Measurements from ENCODE around the gene ARID3C. TPM values are rescaled to one million over a fixed set of nuclear protein-coding genes. Genes with fewer than 3 reads are reported as not detected.

ARID3C gene
- total RNA-seq, 1 experiment from 2014 or later: 0.42 TPM

- H2AFZ ChIP-seq (ENCODE audit: low read depth, low read length, poor library complexity, severe bottlenecking): no peak overlapping the region
- H3K36me3 ChIP-seq (ENCODE audit: control insufficient read depth in 1 of 2, insufficient read depth in 2 of 2, low read length in 2 of 2): no peaks in the 10 kb centered on the region
- ChIA-PET CTCF (no interaction called here), RAD21 (ENCODE audit: low non-redundant PET in 1 of 2, low total read pairs in 2 of 2, uncharacterized antibody in 2 of 2, unreplicated experiment in 2 of 2) (no interaction called here), POLR2A (no interaction called here)
- intact Hi-C loops (cut with micrococcal nuclease): no loop called here
- H3K27ac ChIP-seq (ENCODE audit: low read depth, low read length): no peak overlapping the region
- H3K9ac ChIP-seq (ENCODE audit: low read length): no peak overlapping the region
- BruUV-seq (replicated peaks): no TSS peak
- DNase-seq (ENCODE audit: low read depth, low spot score): no peak
- H3K27me3 ChIP-seq (ENCODE audit: insufficient read depth, low read length): no peaks in the 10 kb centered on the region
- no peaks in the 10 kb centered on the region for H3K9me2 ChIP-seq (ENCODE audit: insufficient read depth)
- no peak for ATAC-seq
- no peak overlapping the region for H3K4me2 ChIP-seq (ENCODE audit: low read length)
- H3K4me1 ChIP-seq (ENCODE audit: control insufficient read depth in 1 of 2, insufficient read depth in 2 of 2, low read length in 2 of 2): peaks cover 19 to 37% of the 10 kb centered on the region in 2 experiments; a peak in 3 of 4 replicates
- no peak for TF ChIP-seq POLR2AphosphoS5 (IDR thresholded peaks at IDR 0.05; ENCODE audit: low read depth, low read length)
- TF ChIP-seq JUND (IDR thresholded peaks at IDR 0.05): no peak
- no peak for TF ChIP-seq SIN3A (IDR thresholded peaks at IDR 0.05; ENCODE audit: low read depth)
- no peak for TF ChIP-seq EZH2 (IDR thresholded peaks at IDR 0.05)
- TF ChIP-seq CEBPB (IDR thresholded peaks at IDR 0.05; ENCODE audit: low read depth): no peak
- TF ChIP-seq EGR1 (IDR thresholded peaks at IDR 0.05; ENCODE audit: low read depth): no peak
- no peak for TF ChIP-seq POLR2A (IDR thresholded peaks at IDR 0.05; ENCODE audit: borderline replicate concordance, extremely low read depth, insufficient read depth, insufficient read length)
- no peak for TF ChIP-seq FOSL1 (IDR thresholded peaks at IDR 0.05; ENCODE audit: low read depth)
- TF ChIP-seq YY1 (IDR thresholded peaks at IDR 0.05; ENCODE audit: extremely low read depth, insufficient replicate concordance, low read depth, low read length): no peak
- TF ChIP-seq REST (IDR thresholded peaks at IDR 0.05; ENCODE audit: low read depth): no peak
- TF ChIP-seq ELF1 (IDR thresholded peaks at IDR 0.05; ENCODE audit: borderline replicate concordance, low read depth): no peak
- TF ChIP-seq CBX3 (IDR thresholded peaks at IDR 0.05; ENCODE audit: low read depth): no peak
- TF ChIP-seq, protein P1, sequence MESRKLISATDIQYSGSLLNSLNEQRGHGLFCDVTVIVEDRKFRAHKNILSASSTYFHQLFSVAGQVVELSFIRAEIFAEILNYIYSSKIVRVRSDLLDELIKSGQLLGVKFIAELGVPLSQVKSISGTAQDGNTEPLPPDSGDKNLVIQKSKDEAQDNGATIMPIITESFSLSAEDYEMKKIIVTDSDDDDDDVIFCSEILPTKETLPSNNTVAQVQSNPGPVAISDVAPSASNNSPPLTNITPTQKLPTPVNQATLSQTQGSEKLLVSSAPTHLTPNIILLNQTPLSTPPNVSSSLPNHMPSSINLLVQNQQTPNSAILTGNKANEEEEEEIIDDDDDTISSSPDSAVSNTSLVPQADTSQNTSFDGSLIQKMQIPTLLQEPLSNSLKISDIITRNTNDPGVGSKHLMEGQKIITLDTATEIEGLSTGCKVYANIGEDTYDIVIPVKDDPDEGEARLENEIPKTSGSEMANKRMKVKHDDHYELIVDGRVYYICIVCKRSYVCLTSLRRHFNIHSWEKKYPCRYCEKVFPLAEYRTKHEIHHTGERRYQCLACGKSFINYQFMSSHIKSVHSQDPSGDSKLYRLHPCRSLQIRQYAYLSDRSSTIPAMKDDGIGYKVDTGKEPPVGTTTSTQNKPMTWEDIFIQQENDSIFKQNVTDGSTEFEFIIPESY (IDR thresholded peaks at IDR 0.05; ENCODE audit: extremely low read depth, insufficient replicate concordance, low read length): no peak
- no peak for TF ChIP-seq MAX (IDR thresholded peaks at IDR 0.05)
- TF ChIP-seq SP1 (IDR thresholded peaks at IDR 0.05; ENCODE audit: low read depth): no peak
- no peak for TF ChIP-seq RAD21 (IDR thresholded peaks at IDR 0.05; ENCODE audit: low read depth)
- TF ChIP-seq, protein P2, sequence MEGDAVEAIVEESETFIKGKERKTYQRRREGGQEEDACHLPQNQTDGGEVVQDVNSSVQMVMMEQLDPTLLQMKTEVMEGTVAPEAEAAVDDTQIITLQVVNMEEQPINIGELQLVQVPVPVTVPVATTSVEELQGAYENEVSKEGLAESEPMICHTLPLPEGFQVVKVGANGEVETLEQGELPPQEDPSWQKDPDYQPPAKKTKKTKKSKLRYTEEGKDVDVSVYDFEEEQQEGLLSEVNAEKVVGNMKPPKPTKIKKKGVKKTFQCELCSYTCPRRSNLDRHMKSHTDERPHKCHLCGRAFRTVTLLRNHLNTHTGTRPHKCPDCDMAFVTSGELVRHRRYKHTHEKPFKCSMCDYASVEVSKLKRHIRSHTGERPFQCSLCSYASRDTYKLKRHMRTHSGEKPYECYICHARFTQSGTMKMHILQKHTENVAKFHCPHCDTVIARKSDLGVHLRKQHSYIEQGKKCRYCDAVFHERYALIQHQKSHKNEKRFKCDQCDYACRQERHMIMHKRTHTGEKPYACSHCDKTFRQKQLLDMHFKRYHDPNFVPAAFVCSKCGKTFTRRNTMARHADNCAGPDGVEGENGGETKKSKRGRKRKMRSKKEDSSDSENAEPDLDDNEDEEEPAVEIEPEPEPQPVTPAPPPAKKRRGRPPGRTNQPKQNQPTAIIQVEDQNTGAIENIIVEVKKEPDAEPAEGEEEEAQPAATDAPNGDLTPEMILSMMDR (IDR thresholded peaks at IDR 0.05 in 2 of 3, conservative IDR thresholded peaks at IDR 0.05 in 1 of 3; ENCODE audit: borderline replicate concordance in 1 of 3, insufficient read depth in 1 of 3, low read depth in 2 of 3, low read length in 2 of 3): no peak
- H4K20me1 ChIP-seq (ENCODE audit: insufficient read depth): no peaks in the 10 kb centered on the region
- no peaks in the 10 kb centered on the region for H3K9me3 ChIP-seq (ENCODE audit: control insufficient read depth in 1 of 2, insufficient read depth in 1 of 2, low read depth in 1 of 2, low read length in 2 of 2)
- H3K4me3 ChIP-seq (replicated peaks in 1 of 2; ENCODE audit: low read depth in 1 of 2, low read length in 2 of 2): no peak overlapping the region
- peaks cover 6% of the 10 kb centered on the region; the same call in 1 of the 2 replicates for H3K79me2 ChIP-seq (ENCODE audit: insufficient read depth, low read length)
These were observed 13.8 kb upstream of the ARID3C start for GRCh38 chr9:34642679-34643078.

Data from HCT116 (cell line).